ENCODE measurements around the gene ANKRD33.
"Not testable (repeated sequence)": the region's sequence is repeated elsewhere in the genome, so short reads cannot be mapped to it uniquely, and the experiment has no call there.

ANKRD33 gene

DNA sequence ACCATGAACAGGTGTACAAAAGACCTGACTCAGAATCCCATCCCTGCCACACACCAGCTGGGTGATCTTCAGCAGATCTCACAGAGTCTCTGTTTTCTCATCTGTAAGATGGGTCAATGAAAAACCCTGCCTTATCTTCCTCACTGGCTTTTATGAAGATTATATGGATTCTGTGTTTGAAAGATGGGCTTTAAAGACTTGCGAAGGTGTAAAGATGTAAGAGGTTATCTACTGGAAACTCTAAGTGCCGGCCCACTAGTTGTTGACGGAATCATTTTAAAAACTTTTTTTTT lies 15.3 kb upstream of the ANKRD33 start:
- intact Hi-C loops (cut with DNase I) = no loop called here
- DNase-seq = peak in 1 of 10 donors; percentile 14

DNA sequence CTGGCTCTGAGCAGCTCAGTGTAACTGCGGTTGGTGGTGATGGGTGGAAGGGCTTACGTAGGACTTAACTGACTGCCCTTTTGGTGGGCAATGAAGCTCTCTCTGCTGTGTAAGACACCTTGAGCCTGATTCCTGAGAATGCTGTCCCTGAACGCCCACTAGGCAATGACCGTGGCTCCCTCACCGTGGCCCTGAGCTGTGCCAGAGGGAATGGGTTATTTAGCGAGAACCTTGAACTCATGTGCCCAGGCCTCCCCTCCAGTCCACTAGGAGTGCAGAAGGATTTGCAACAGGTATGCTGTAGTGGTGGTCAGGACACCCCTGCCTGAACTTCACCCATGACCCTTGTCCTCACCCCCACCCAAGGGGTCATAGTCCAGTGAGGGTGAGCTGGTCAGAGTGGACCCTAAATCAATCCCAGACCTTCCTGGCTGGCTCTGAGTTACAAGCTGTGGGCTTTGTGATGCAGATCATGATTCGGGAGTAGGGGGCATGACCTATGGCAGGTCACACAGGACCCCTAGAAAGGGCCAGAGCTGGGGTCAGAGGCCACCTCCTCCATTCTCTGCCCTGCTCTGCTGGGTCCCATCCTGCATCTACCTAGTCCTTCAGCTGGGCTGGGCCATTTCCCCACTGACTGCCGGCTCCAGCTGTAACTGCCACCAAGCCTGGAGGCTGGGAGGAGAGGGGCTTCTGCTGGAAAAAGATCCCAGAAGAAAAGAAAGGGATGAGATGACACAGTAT lies 14.5 kb upstream of the ANKRD33 start:
- intact Hi-C loops (cut with DNase I) = no loop called here

DNA sequence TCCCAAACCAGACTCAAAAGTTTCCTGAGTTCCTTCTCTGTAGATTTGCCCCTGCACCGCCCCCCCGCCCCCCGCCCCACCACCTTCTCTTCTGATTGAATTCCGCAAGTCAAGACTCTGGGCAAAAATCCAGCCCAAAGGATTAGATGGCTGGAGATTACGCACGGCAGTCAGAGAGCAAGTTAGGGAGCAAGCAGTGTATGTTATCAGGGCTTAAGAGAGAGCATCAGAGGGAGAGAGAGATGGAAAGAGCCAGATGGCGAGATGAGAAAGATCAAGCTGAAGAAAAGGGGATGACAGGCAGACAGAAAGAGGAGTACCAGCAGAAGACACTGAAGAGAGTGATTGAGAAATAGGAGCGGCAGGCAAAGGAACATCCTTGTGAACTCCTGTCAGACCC lies 13.9 kb upstream of the ANKRD33 start:
- DNase-seq = peak in 2 of 10 donors; percentile 5
- intact Hi-C loops (cut with DNase I) = no loop called here

More for the DNA sequence above, 14.5 kb upstream of the ANKRD33 start:
- peak in 2 of 10 donors; percentile 27 to 55 for DNase-seq

DNA sequence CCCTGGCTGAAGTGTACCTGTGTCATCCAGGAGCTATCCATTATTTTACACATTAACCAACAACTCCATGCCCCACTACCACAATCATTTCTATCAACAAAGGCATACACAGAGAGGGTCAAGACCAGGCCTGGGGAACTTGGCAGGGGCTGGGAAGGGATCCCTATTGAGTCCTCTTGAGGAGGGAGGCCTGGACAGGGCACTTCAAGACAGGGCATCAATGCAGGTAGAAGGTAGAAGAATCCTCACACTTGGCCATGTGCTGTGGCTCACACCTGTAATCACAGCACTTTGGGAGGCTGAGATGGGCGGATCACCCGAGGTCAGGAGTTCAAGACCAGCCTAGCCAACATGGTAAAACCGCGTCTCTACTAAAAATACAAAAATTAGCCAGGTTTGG lies 13.4 kb upstream of the ANKRD33 start:
- intact Hi-C loops (cut with DNase I) = no loop called here

DNA sequence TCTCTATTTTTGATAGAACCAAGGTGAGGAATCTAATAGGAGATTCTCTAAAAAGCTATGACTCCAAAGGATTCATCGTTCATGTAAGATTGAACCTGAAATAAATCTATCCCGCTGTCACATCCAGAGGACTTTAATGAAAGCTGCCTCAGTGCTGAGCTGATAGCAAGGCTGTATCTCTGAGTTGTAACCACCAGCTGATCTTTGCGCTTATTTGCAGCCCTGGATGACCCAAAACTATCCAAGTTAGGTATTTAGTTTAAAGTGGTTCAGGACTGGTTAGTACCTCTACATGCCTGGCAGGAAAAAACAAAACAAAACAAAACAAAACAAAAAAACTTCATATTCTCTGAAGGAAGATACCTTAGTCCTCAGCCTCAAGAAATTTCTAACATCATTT lies 8.8 kb upstream of the ANKRD33 start:
- no peak for DNase-seq
- intact Hi-C loops (cut with DNase I) = no loop called here

More for the DNA sequence above, 13.4 kb upstream of the ANKRD33 start:
- DNase-seq = peak in 1 of 10 donors; percentile 37

DNA sequence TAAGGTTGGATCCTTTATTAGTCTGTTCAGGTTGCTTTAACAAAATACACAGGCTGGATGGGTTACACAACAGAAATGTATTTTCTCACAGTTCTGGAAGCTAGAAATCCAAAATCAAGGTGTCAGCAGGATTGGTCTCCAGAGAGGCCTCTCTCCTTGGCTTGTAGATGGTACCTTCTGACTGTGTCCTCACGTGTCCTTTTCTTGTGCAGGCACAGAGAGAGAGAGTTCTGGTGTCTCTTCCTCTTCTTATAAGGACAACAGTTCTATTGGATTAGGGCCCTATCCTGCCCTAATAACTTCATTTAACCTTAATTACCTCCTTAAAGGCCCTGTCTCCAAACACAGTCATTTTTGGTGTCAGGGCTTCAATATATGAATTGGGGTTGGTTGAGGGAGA lies 4.6 kb upstream of the ANKRD33 start:
- intact Hi-C loops (cut with DNase I) = no loop called here
- DNase-seq = no peak

DNA sequence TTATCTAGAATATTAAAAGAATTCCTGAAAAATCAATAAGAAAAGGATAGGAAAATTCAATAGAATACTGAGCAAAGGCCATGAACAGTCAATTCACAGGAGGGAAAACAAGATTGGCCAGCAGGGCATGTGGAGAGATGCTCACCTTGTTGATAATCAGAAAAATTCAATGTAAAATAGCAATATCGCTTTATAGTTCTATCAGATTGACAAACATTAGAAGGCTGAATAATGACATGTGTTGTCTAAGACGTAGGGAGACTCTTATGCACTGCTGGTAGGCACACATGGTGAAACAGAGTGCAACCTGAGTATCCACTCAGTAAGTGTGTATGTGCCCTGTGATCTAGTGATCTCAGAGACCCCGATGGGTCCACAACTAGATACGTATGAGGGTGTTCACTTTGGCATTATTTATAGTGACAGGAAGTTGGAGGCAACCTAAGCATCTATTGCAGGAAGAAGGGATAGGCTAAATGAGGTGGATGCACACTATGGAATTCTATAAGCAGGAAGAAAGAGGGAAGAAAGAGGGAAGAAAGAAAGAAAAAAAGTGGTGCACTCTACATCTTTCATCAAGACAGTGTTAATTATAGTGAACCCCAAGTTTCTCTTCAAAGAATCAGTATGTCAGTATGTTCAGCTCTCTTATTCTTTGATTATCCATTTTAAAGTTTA lies 3.8 kb upstream of the ANKRD33 start:
- DNase-seq = peak in 1 of 10 donors; percentile 8
- intact Hi-C loops (cut with DNase I) = no loop called here

DNA sequence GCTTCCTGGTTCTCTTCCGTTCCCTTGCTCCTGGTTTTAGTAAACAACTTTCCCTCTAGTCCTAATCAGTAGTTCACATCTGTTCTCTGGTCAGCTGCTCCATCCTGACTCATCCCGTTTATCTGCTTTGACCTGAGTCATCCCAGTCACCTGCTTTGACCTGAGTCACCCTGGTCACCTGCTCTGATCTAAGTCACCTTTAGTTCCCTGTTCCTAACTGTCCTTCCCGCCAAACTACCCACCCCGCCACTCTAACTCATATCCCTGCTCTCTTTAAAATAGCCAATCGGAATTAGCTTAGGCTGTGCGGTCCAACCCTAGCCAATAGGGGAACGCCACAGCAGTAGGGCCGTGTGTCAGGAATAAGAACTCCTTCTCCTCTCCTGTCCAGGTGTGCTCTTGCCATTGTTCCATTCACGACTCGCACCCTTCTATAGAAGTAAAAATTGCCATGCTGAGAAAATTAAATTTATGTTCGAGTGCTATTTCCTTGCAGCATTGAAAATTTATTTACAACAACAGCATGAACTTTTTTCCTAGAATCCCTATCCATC lies 3.1 kb upstream of the ANKRD33 start:
- intact Hi-C loops (cut with DNase I) = no loop called here
- peak in 1 of 10 donors; percentile 8 for DNase-seq

DNA sequence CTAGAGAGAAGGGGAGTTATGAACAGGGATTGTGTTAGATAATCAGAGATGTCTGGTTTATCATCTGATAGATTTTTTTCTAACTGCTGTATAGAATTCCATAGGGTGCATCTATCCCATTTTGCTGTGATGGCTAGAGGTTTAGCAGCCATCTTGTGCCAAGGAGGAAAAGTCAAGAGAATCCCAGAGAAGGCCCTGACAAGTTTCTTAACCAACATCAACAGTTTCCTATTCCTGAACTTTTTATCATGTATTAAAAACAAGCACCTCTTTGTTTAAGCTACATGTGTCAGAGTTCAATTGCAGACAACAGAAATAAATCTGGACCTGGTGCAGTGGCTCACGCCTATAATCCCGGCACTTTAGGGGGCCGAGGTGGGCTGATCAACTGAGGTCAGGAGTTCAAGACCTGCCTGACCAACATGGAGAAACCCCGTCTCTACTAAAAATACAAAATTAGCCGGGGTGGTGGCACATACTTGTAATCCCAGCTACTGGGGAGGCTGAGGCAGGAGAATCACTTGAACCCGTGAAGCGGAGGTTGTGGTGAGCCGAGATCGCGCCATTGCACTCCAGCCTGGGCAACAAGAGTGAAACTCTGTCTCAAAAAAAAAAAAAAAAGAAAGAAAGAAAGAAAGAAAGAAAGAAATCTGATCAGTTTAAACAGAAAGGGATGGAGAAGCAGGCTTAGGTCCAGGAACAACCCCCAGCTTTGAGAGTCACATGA lies 2.4 kb upstream of the ANKRD33 start:
- DNase-seq = peak in 1 of 10 donors; percentile 38
- intact Hi-C loops (cut with DNase I) = not testable (repeated sequence)

DNA sequence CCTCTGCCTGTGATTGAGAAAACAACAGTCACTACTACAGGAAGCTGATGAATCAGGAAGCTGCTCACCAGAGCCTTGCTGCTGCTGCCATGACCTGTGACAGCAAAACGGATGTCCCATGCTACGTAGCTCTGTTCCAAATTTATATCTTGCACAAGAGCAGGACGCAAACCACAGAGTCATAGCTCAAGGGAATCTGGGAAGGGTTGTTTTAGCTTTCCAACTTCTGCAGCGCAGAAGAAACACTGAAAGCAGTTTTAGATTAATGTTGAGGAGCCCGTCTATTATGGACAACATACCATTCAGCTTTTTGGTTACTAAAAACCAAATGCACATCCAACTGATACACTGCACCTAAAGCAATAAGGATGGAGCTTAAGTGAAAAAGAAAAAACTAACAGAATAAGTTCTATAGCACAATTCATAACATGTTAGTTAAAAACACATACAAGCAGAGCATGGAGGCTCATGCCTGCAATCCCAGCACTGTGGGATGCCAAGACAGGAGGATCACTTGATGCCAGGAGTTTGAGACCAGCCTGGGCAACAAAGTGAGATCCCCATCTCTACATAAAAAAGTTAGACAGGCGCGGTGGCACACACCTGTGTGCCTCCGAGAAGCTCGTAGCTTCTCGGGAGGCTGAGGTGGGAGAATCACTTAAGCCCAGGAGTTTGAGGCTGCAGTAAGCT lies 1.7 kb upstream of the ANKRD33 start:
- intact Hi-C loops (cut with DNase I) = no loop called here
- peak in 4 of 10 donors; percentile 17 to 55 (median 44) for DNase-seq

DNA sequence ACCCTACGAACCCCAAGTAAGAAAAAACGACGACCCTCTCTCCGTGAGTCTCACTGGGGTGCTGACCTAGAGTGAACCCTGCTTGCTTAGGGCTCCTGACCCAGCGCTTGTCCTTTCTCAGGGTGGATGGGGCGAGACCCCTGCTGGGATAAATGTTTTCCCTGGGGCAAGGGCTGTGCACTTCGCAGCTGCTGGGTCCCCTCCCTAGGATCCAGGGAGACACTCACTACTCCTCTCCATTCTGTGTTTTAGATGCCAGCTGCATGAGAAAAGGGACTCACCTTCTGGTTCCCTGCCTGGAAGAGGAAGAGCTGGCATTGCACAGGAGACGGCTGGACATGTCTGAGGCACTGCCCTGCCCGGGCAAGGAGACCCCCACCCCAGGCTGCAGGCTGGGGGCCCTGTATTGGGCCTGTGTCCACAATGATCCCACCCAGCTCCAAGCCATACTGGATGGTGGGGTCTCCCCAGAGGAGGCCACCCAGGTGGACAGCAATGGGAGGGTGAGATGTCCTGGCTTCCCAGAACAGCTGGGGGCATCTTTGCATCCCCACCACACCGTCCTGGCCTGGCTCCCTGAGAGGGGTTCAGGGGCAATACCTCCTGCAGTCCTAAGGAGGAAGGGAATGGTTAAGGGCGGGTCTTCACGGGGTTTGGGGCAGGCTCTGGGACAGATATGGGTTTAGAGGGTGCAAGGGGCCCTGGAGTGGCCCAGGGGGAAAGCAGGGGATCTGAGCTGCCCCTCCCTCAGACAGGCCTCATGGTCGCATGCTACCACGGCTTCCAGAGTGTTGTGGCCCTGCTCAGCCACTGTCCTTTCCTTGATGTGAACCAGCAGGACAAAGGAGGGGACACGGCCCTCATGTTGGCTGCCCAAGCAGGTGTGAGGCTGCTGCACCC lies 663 bp downstream of the ANKRD33 start:
- DNase-seq = peak in 1 of 10 donors; percentile 63
- intact Hi-C loops (cut with DNase I) = no loop called here

DNA sequence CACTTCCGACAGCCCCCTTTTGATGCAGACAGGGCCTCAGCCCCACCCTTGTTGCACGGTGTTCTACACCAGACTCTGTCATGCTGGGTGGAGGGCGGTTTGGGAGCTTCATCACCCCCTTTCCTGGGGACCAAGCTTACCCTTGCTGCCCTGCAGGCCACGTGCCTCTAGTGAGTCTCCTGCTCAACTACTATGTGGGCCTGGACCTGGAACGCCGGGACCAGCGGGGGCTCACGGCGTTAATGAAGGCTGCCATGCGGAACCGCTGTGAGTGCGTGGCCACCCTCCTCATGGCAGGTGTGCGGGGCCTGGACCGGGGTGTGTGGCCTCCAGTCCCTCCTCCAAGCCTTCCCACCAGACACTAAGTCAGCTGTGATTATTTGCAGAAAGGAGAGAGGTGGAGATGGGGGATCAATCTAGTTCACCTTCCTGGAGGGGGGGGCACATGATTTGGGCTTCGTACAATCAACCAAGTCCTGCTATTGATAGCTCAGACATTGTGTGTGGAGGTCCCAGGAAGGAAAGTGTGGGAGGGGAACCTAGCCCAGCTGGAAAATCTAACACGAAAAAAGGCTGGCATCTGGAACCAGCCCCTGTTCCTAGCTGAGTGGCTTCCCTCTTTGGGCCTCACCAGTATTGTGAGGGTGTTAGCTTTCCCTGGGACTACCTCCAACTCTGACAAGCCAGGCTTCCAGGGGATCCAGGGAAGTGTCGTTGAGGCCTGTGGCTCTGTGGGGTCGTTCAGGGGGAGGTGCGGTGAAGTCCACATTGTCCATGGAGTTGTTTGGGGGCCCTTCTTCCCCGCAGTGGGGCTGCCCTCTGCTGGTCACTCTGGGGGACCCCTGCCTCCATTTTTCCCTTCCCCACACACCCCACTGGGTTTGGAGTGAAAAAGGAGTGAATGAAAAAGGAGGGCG lies 1.6 kb downstream of the ANKRD33 start:
- intact Hi-C loops (cut with DNase I) = no loop called here

DNA sequence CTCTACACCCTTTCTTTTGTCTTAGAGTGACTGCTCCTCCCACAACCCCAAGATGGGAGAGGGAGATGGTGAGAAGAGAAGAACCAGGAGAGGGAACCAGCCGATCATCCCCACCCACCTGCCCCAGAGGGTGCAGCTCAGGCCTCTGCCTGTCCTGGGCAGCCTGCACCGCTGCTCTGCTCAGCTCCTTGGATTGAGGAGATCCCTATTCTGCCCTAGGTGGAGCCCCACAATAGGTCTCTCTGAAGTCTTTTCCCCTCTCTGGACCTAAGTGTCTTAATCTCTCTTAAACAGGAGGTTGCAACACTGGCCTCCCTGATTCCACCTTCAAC lies 2.2 kb downstream of the ANKRD33 start:
- DNase-seq = peak in 1 of 10 donors; percentile 2
- intact Hi-C loops (cut with DNase I) = no loop called here

More for the DNA sequence above, 1.6 kb downstream of the ANKRD33 start:
- DNase-seq = peak in 1 of 10 donors; percentile 10

DNA sequence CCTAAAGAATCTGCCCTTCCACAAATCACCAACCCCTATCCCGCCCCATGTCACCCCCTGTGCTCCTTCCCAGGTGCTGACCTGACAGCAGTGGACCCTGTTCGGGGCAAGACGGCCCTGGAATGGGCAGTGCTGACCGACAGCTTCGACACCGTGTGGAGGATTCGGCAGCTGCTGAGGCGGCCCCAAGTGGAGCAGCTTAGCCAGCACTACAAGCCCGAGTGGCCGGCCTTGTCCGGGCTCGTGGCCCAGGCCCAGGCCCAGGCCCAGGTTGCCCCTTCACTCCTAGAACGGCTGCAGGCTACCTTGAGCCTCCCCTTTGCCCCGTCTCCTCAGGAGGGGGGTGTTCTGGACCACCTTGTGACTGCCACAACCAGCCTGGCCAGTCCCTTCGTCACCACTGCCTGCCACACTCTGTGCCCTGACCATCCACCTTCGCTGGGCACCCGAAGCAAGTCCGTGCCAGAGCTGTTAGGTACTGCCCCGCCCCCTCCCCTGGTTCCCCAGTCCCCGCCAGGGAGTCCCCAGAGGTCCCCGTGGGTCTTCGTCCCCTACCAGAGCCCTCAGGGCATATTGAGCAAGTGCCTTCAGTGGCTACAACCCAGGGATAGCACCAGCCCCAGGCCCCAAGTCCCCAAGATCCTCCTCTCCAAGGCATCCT lies 2.7 kb downstream of the ANKRD33 start:
- intact Hi-C loops (cut with DNase I) = no loop called here
- peak in 1 of 10 donors; percentile 72 for DNase-seq

DNA sequence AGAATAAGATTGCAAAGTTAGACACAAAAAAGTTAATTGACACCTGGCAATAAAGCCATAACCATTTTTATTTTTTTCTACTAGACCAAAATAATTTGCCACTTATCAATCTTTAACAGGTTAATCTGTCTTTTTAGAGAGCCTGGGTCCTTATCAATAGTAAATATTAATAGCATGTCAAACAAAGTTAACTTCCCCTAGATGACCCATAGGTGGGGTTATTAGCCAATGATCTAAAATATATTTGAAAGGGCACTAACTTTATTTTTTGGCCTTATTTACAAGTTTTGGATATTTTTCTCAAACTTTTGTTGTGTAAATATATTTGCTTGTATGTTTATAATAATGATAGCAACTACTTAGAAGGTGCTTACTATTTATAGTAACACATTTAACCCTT lies 3.9 kb downstream of the ANKRD33 start:
- intact Hi-C loops (cut with DNase I) = no loop called here
- no peak for DNase-seq

DNA sequence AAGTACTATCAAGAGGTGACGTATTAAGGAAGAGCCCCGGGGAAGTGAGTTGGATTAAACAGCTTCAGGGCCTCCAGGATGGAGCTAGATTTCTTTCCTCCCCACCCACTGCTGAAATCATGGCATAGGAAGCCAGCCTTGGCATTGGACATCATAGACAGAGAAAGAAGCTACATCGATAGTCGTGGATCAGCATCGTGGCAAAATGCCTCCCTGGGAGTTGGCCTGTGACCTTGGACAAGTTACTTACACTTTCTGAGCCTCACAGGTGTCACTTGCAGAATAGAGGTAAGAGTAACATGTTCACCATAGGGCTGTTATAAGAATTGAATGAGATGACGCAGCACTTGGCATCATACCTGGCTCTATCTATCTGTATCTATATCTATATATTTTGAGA lies 5.9 kb downstream of the ANKRD33 start:
- DNase-seq = no peak
- intact Hi-C loops (cut with DNase I) = no loop called here

DNA sequence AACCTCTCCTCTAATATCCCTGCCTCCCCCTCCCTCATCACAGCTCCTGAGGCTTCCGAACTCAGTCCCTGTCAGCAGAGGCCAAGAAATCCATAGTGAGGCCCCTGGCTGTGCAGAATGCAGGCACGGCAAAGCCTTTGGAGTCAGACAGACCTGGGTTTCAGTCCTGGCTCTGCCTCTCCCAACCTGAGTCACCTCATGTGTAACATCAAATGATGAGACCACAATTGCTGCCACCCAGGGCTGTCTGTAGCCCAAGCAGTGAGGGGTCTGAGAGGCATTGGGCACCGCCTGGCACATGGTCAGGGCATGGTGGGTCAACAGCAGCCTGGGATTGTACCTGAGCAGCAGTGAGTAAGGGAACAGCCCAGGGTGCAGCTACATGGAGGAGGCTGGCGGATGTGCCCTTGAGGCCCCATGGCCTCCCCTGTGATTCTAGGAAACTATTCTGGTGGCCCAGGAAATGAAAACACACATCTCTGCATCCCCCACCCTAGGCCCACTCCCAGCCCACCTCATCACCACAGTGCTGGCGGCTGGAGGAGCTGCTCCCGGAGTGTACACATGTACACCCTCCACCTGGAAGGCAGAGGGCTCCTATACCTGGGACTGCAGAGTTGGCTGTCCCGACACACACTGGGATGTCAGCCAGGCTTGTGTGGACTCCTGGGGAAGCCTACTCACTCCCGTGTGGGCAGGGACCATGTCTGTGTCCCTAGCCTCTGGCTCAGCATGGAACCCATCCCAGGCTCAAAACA lies 7.7 kb downstream of the ANKRD33 start:
- DNase-seq = peak in 1 of 10 donors; percentile 67
- intact Hi-C loops (cut with DNase I) = loop anchor here (1.0 kb wide), 1 partner anchor 85 kb away; no protein-coding TSS in a partner anchor

Data from posterior cingulate gyrus (tissue), 11 donors.